ENCODE results near the gene ANKIB1. TPM values are rescaled to one million over a fixed set of nuclear protein-coding genes. Genes with fewer than 3 reads are reported as not detected.

The ANKIB1 gene
- total RNA-seq, 4 donors from 2014 or later, result 16.0 to 34.3 (median 21.7) TPM

- Histone ChIP-seq H3K36me3 (peaks cover 0 to 96% (median 16%) of the 10 kb centered on the region in 3 donors), H3K4me3 (no peak overlapping the region), H3K27ac (no peak overlapping the region), H3K9me3 (no peaks in the 10 kb centered on the region), H3K4me1 (no peaks in the 10 kb centered on the region), H3K27me3 (no peaks in the 10 kb centered on the region)
- intact Hi-C loops (cut with DNase I), result no loop called here
- WGBS, 2 donors, result 86 to 87% methylated on average over 4 of the region's 4 CpGs
- DNase-seq, result no peak
- TF ChIP-seq CTCF (IDR thresholded peaks at IDR 0.05) (no peak), POLR2A (IDR thresholded peaks at IDR 0.05) (no peak)
These were observed 18.8 kb upstream of the ANKIB1 start for GRCh38 chr7:92226981-92227380.

- TF ChIP-seq POLR2A (IDR thresholded peaks at IDR 0.05) (no peak), CTCF (IDR thresholded peaks at IDR 0.05) (no peak)
- 95% methylated on average over 2 of the region's 2 CpGs for WGBS, 2 donors
These were observed 17.7 kb upstream of the ANKIB1 start for GRCh38 chr7:92228100-92228499.

GRCh38 chr7:92228742-92229141, 17.0 kb upstream of the ANKIB1 start:
- intact Hi-C loops (cut with DNase I), result no loop called here
- Histone ChIP-seq H3K27ac (no peak overlapping the region), H3K4me1 (no peaks in the 10 kb centered on the region), H3K27me3 (no peaks in the 10 kb centered on the region), H3K9me3 (no peaks in the 10 kb centered on the region), H3K4me3 (no peak overlapping the region), H3K36me3 (peaks cover 0 to 99% (median 22%) of the 10 kb centered on the region in 3 donors)
- 96 to 100% methylated on average over 2 of the region's 2 CpGs for WGBS, 2 donors
- DNase-seq, result no peak
- no peak for TF ChIP-seq POLR2A (IDR thresholded peaks at IDR 0.05)
- no peak for TF ChIP-seq CTCF (IDR thresholded peaks at IDR 0.05)

More at GRCh38 chr7:92228100-92228499, 17.7 kb upstream of the ANKIB1 start:
- H3K4me1 ChIP-seq, result no peaks in the 10 kb centered on the region
- no peak overlapping the region for H3K27ac ChIP-seq
- no peak overlapping the region for H3K4me3 ChIP-seq
- DNase-seq, result no peak
- no peaks in the 10 kb centered on the region for H3K9me3 ChIP-seq
- intact Hi-C loops (cut with DNase I), result no loop called here
- no peaks in the 10 kb centered on the region for H3K27me3 ChIP-seq
- H3K36me3 ChIP-seq, result peaks cover 0 to 98% (median 25%) of the 10 kb centered on the region in 3 donors

- Histone ChIP-seq H3K27me3 (no peaks in the 10 kb centered on the region), H3K27ac (no peak overlapping the region), H3K9me3 (no peaks in the 10 kb centered on the region), H3K4me1 (no peaks in the 10 kb centered on the region), H3K4me3 (no peak overlapping the region), H3K36me3 (peaks cover 0 to 99% (median 9%) of the 10 kb centered on the region in 3 donors)
- DNase-seq, result no peak
- TF ChIP-seq POLR2A (IDR thresholded peaks at IDR 0.05), result no peak
- TF ChIP-seq CTCF (IDR thresholded peaks at IDR 0.05), result no peak
- intact Hi-C loops (cut with DNase I), result no loop called here
- 73 to 74% methylated on average over 2 of the region's 2 CpGs for WGBS, 2 donors
These were observed 15.2 kb upstream of the ANKIB1 start for GRCh38 chr7:92230547-92230946.

- Histone ChIP-seq H3K9me3 (no peaks in the 10 kb centered on the region), H3K27me3 (no peaks in the 10 kb centered on the region), H3K4me1 (peaks cover 3 to 42% (median 16%) of the 10 kb centered on the region in 3 donors), H3K36me3 (peaks cover 0 to 38% (median 10%) of the 10 kb centered on the region in 3 donors), H3K27ac (no peak overlapping the region), H3K4me3 (no peak overlapping the region)
- TF ChIP-seq POLR2A (IDR thresholded peaks at IDR 0.05), result no peak
- TF ChIP-seq CTCF (IDR thresholded peaks at IDR 0.05), result no peak
- intact Hi-C loops (cut with DNase I), result loop anchor here (10.0 kb wide), 1 partner anchor 108 kb away; the partner anchor contains the start of gene CYP51A1
- no peak for DNase-seq
- WGBS, 2 donors, result 90 to 91% methylated on average over 6 of the region's 6 CpGs
These were observed 2.8 kb upstream of the ANKIB1 start for GRCh38 chr7:92242972-92243371.
